Vagina (tissue), 2 donors: ENCODE measurements around the gene ACSL5.

Source experiments
- CTCF ChIP-seq, 3 experiments: fragments of 450-650 bp in 2 of 3; fragments of 200-600 bp in 1 of 3; sonication (generic) in 1 of 3; IDR thresholded peaks; one replicate each; pipeline ENCODE4 v1.5.1; 2017 to 2019; ENCODE audit warnings: antibody characterized with exemption in 3 of 3, mild to moderate bottlenecking in 2 of 3, moderate library complexity in 2 of 3
- POLR2A ChIP-seq, 2 donors: fragments of 450-650 bp; IDR thresholded peaks; one replicate each; pipeline ENCODE4 v1.6.1; 2017; ENCODE audit warnings: antibody characterized with exemption in 2 of 2, mild to moderate bottlenecking in 2 of 2, moderate library complexity in 2 of 2

GRCh38 chr10:112441520-112441919 is 67.6 kb downstream of the ACSL5 start:
- TF ChIP-seq CTCF (IDR thresholded peaks at IDR 0.05) (no peak), POLR2A (IDR thresholded peaks at IDR 0.05) (no peak)
